Mesenchymal stem cell (in vitro differentiated cells and primary cell): ENCODE measurements around the gene CAMKMT.

Experiments used
- DNase-seq: peaks from one replicate; pipeline ENCODE4 v3.0.0-alpha.2; 2013
- H2AFZ ChIP-seq: one replicate; pipeline ENCODE4 v1.6.1; 2013; ENCODE audit warnings: low read depth, mild to moderate bottlenecking, control low read depth, inconsistent platforms, low read length, moderate library complexity
- H2AK5ac ChIP-seq: 2 replicates; pipeline ENCODE4 v1.6.1; 2013; ENCODE audit warnings: low read length, moderate library complexity, mild to moderate bottlenecking, inconsistent platforms; ENCODE audit not compliant: severe bottlenecking
- H2BK120ac ChIP-seq: one replicate; pipeline ENCODE4 v1.6.1; 2013; ENCODE audit warnings: low read depth, mild to moderate bottlenecking, inconsistent platforms, low read length, moderate library complexity
- H2BK12ac ChIP-seq, 2 experiments: one replicate each; pipeline ENCODE4 v1.6.1; 2013; ENCODE audit warnings: inconsistent platforms in 2 of 2, low read length in 2 of 2, mild to moderate bottlenecking in 2 of 2, moderate library complexity in 2 of 2, control low read depth in 1 of 2
- H2BK15ac ChIP-seq: one replicate; pipeline ENCODE4 v1.6.1; 2013; ENCODE audit warnings: mild to moderate bottlenecking, low read depth, inconsistent platforms; ENCODE audit not compliant: poor library complexity, severe bottlenecking
- H2BK5ac ChIP-seq: 2 replicates; pipeline ENCODE4 v1.6.1; 2013; ENCODE audit warnings: low read depth, mild to moderate bottlenecking, low read length, control low read depth, inconsistent platforms; ENCODE audit not compliant: poor library complexity, severe bottlenecking
- H3K14ac ChIP-seq, 2 experiments: one replicate each; pipeline ENCODE4 v1.6.1; 2013; ENCODE audit warnings: inconsistent platforms in 2 of 2, low read length in 2 of 2, control low read depth in 1 of 2, mild to moderate bottlenecking in 1 of 2, moderate library complexity in 1 of 2
- H3K18ac ChIP-seq, 2 experiments: one replicate each; pipeline ENCODE4 v1.6.1; 2013; ENCODE audit warnings: inconsistent platforms in 2 of 2, low read length in 2 of 2, control low read depth in 1 of 2, low read depth in 1 of 2, mild to moderate bottlenecking in 1 of 2
- H3K23ac ChIP-seq, 2 experiments: one replicate each; pipeline ENCODE4 v1.6.1; 2013; ENCODE audit warnings: inconsistent platforms in 2 of 2, low read length in 2 of 2, mild to moderate bottlenecking in 2 of 2, moderate library complexity in 2 of 2, control low read depth in 1 of 2
- H3K27ac ChIP-seq: 2 replicates; pipeline ENCODE4 v1.5.1; 2013; ENCODE audit warnings: mild to moderate bottlenecking, moderate library complexity, low read length, control low read depth, inconsistent platforms; ENCODE audit not compliant: poor library complexity, severe bottlenecking
- H3K27me3 ChIP-seq, 2 experiments: 2 replicates each; pipeline versions ENCODE4 v1.6.1 to v1.7.0; 2013; ENCODE audit warnings: low read length in 2 of 2, mild to moderate bottlenecking in 2 of 2, moderate library complexity in 2 of 2, control low read depth in 1 of 2, inconsistent platforms in 1 of 2; ENCODE audit not compliant: control insufficient read depth in 1 of 2, insufficient read depth in 1 of 2
- H3K36me3 ChIP-seq, 2 experiments: 2 replicates each; pipeline versions ENCODE4 v1.6.1 to v1.7.0; 2013; ENCODE audit warnings: low read length in 2 of 2, control low read depth in 1 of 2, inconsistent platforms in 1 of 2, low read depth in 1 of 2, mild to moderate bottlenecking in 1 of 2; ENCODE audit not compliant: insufficient read depth in 2 of 2, control insufficient read depth in 1 of 2
- H3K4ac ChIP-seq, 2 experiments: one replicate each; pipeline ENCODE4 v1.6.1; 2013; ENCODE audit warnings: inconsistent platforms in 2 of 2, low read length in 2 of 2, mild to moderate bottlenecking in 2 of 2, moderate library complexity in 2 of 2, control low read depth in 1 of 2, low read depth in 1 of 2
- H3K4me1 ChIP-seq: 2 replicates; pipeline ENCODE4 v1.6.1; 2013; ENCODE audit warnings: low read depth, low read length, control low read depth; ENCODE audit not compliant: control insufficient read depth, insufficient read depth
- H3K4me2 ChIP-seq: 2 replicates; pipeline ENCODE4 v1.6.1; 2013; ENCODE audit warnings: low read length, mild to moderate bottlenecking, inconsistent platforms; ENCODE audit not compliant: poor library complexity, severe bottlenecking
- H3K4me3 ChIP-seq, 2 experiments: 2 replicates each; pipeline versions ENCODE4 v1.5.1 to v1.7.0; 2013; ENCODE audit warnings: low read length in 2 of 2, mild to moderate bottlenecking in 2 of 2, control low read depth in 1 of 2, low read depth in 1 of 2; ENCODE audit not compliant: insufficient read depth in 1 of 2
- H3K79me1 ChIP-seq: replicated peaks from 2 replicates; pipeline ENCODE4 v1.6.1; 2013; ENCODE audit warnings: mild to moderate bottlenecking, control low read depth, low read length, inconsistent platforms; ENCODE audit not compliant: poor library complexity, severe bottlenecking
- H3K9ac ChIP-seq: 2 replicates; pipeline ENCODE4 v1.7.0; 2013; ENCODE audit warnings: mild to moderate bottlenecking, low read length, moderate library complexity
- H3K9me3 ChIP-seq: 2 replicates; pipeline ENCODE4 v1.7.0; 2013; ENCODE audit warnings: mild to moderate bottlenecking, low read length; ENCODE audit not compliant: control insufficient read depth
- H4K8ac ChIP-seq: one replicate; pipeline ENCODE4 v1.6.1; 2013; ENCODE audit warnings: inconsistent platforms, mild to moderate bottlenecking, low read length, moderate library complexity
- H4K91ac ChIP-seq: one replicate; pipeline ENCODE4 v1.6.1; 2013; ENCODE audit warnings: mild to moderate bottlenecking, low read length, inconsistent platforms
- WGBS: methylation state at CpG from one replicate; pipeline ENCODE4 v1.1.7; 2013; ENCODE audit warnings: mixed read lengths; 5-methylcytosine and 5-hydroxymethylcytosine counted together

CAMKMT gene

GRCh38 chr2:44766220-44766619, 404.5 kb downstream of the CAMKMT start:
- 89% methylated on average over 4 of the region's 5 CpGs for WGBS
- Histone ChIP-seq H2BK12ac (no peak overlapping the region), H3K36me3 (no peaks in the 10 kb centered on the region), H3K14ac (no peak overlapping the region), H4K91ac (no peak overlapping the region), H3K27me3 (peaks cover 18 to 49% of the 10 kb centered on the region in 2 experiments), H2AFZ (no peak overlapping the region), H3K4me1 (peaks cover 6% of the 10 kb centered on the region), H3K9ac (no peak overlapping the region), H3K23ac (no peak overlapping the region), H3K9me3 (no peaks in the 10 kb centered on the region), H3K79me1 (no peaks in the 10 kb centered on the region), H4K8ac (no peak overlapping the region), H2AK5ac (no peak overlapping the region), H2BK120ac (no peak overlapping the region), H3K4ac (no peak overlapping the region), H3K18ac (no peak overlapping the region), H2BK5ac (no peak overlapping the region), H2BK15ac (no peak overlapping the region), H3K27ac (no peak overlapping the region), H3K4me2 (no peak overlapping the region), H3K4me3 (no peak overlapping the region)
- no peak for DNase-seq

GRCh38 chr2:44766777-44767176, 405.0 kb downstream of the CAMKMT start:
- Histone ChIP-seq H2BK12ac (no peak overlapping the region), H2AK5ac (no peak overlapping the region), H3K4me1 (peaks cover 6% of the 10 kb centered on the region), H2BK15ac (no peak overlapping the region), H4K91ac (no peak overlapping the region), H3K27me3 (peaks cover 18 to 49% of the 10 kb centered on the region in 2 experiments), H3K9ac (no peak overlapping the region), H3K18ac (no peak overlapping the region), H3K14ac (no peak overlapping the region), H2BK5ac (no peak overlapping the region), H3K23ac (no peak overlapping the region), H2BK120ac (no peak overlapping the region), H2AFZ (no peak overlapping the region), H3K27ac (no peak overlapping the region), H3K4me3 (no peak overlapping the region), H3K4me2 (no peak overlapping the region), H3K36me3 (no peaks in the 10 kb centered on the region), H3K9me3 (no peaks in the 10 kb centered on the region), H4K8ac (no peak overlapping the region), H3K4ac (no peak overlapping the region), H3K79me1 (no peaks in the 10 kb centered on the region)
- 100% methylated on average over 1 of the region's 1 CpG for WGBS
- no peak for DNase-seq

- Histone ChIP-seq H3K14ac (no peak overlapping the region), H3K18ac (no peak overlapping the region), H3K23ac (no peak overlapping the region), H2BK12ac (no peak overlapping the region), H3K27ac (no peak overlapping the region), H2AK5ac (no peak overlapping the region), H3K79me1 (no peaks in the 10 kb centered on the region), H2AFZ (no peak overlapping the region), H3K4me3 (no peak overlapping the region), H3K4ac (no peak overlapping the region), H3K9ac (no peak overlapping the region), H2BK15ac (no peak overlapping the region), H3K27me3 (peaks cover 15 to 49% of the 10 kb centered on the region in 2 experiments), H2BK5ac (no peak overlapping the region), H3K36me3 (no peaks in the 10 kb centered on the region), H4K91ac (no peak overlapping the region), H3K4me2 (no peak overlapping the region), H3K4me1 (peaks cover 6% of the 10 kb centered on the region), H4K8ac (no peak overlapping the region), H2BK120ac (no peak overlapping the region), H3K9me3 (no peaks in the 10 kb centered on the region)
- 50% methylated on average over 7 of the region's 8 CpGs for WGBS
- DNase-seq: no peak
These were observed 405.9 kb downstream of the CAMKMT start for GRCh38 chr2:44767691-44768090.

GRCh38 chr2:44768438-44769236, 406.9 kb downstream of the CAMKMT start:
- no peak overlapping the region for H4K91ac ChIP-seq
- no peak overlapping the region for H3K14ac ChIP-seq
- H3K23ac ChIP-seq: no peak overlapping the region
- H2BK120ac ChIP-seq: no peak overlapping the region
- no peak overlapping the region for H3K4ac ChIP-seq
- peak overlapping the region in 1 of 2 experiments; percentile 45 for H3K4me3 ChIP-seq
- H2AK5ac ChIP-seq: no peak overlapping the region
- H2AFZ ChIP-seq: no peak overlapping the region
- H3K4me2 ChIP-seq: peak overlapping the region; percentile 60
- H4K8ac ChIP-seq: no peak overlapping the region
- no peak overlapping the region for H2BK12ac ChIP-seq
- H3K27me3 ChIP-seq: peaks cover 9 to 40% of the 10 kb centered on the region in 2 experiments
- H2BK5ac ChIP-seq: no peak overlapping the region
- peaks cover 6% of the 10 kb centered on the region for H3K4me1 ChIP-seq
- DNase-seq: no peak
- H2BK15ac ChIP-seq: no peak overlapping the region
- no peak overlapping the region for H3K18ac ChIP-seq
- no peaks in the 10 kb centered on the region for H3K36me3 ChIP-seq
- H3K9ac ChIP-seq: no peak overlapping the region
- H3K79me1 ChIP-seq: no peaks in the 10 kb centered on the region
- no peak overlapping the region for H3K27ac ChIP-seq
- WGBS: 4% methylated on average over 40 of the region's 42 CpGs
- H3K9me3 ChIP-seq: no peaks in the 10 kb centered on the region
